ENCODE data around the gene DCLRE1A. TPM values are rescaled to one million over a fixed set of nuclear protein-coding genes. Genes with fewer than 3 reads are reported as not detected.

Gene DCLRE1A
- polyA plus RNA-seq, 2 donors = 2.5 to 2.7 TPM

GRCh38 chr10:113882240-113882639 lies 28.4 kb upstream of the DCLRE1A start:
- no peaks in the 10 kb centered on the region for H3K9me3 ChIP-seq (ENCODE audit: control insufficient read depth in 2 of 2, insufficient read depth in 1 of 2, low read depth in 1 of 2, low read length in 1 of 2)
- H3K36me3 ChIP-seq (ENCODE audit: control insufficient read depth in 2 of 2, insufficient read depth in 2 of 2, low read length in 1 of 2) = no peaks in the 10 kb centered on the region
- no peak overlapping the region for H3K27ac ChIP-seq (ENCODE audit: low read depth in 2 of 2, low read length in 1 of 2)
- no peak overlapping the region for H3K4me3 ChIP-seq (ENCODE audit: low read depth in 1 of 2, low read length in 2 of 2)
- WGBS, 2 donors = 84 to 89% methylated on average over 2 of the region's 2 CpGs
- H3K27me3 ChIP-seq (ENCODE audit: control insufficient read depth in 1 of 2, insufficient read depth in 2 of 2, low read length in 2 of 2) = no peaks in the 10 kb centered on the region
- no peaks in the 10 kb centered on the region for H3K4me1 ChIP-seq (ENCODE audit: control insufficient read depth in 2 of 2, insufficient read depth in 2 of 2, low read length in 1 of 2)

- WGBS, 2 donors = 63 to 81% methylated on average over 1 of the region's 1 CpG
- H3K4me1 ChIP-seq (ENCODE audit: control insufficient read depth in 2 of 2, insufficient read depth in 2 of 2, low read length in 1 of 2) = no peaks in the 10 kb centered on the region
- H3K27me3 ChIP-seq (ENCODE audit: control insufficient read depth in 1 of 2, insufficient read depth in 2 of 2, low read length in 2 of 2) = no peaks in the 10 kb centered on the region
- H3K27ac ChIP-seq (ENCODE audit: low read depth in 2 of 2, low read length in 1 of 2) = no peak overlapping the region
- peaks cover 0 to 3% of the 10 kb centered on the region in 2 donors for H3K36me3 ChIP-seq (ENCODE audit: control insufficient read depth in 2 of 2, insufficient read depth in 2 of 2, low read length in 1 of 2)
- H3K4me3 ChIP-seq (ENCODE audit: low read depth in 1 of 2, low read length in 2 of 2) = no peak overlapping the region
- H3K9me3 ChIP-seq (ENCODE audit: control insufficient read depth in 2 of 2, insufficient read depth in 1 of 2, low read depth in 1 of 2, low read length in 1 of 2) = no peaks in the 10 kb centered on the region
Measured at GRCh38 chr10:113880236-113880635, 26.4 kb upstream of the DCLRE1A start.

- H3K4me3 ChIP-seq (ENCODE audit: low read depth in 1 of 2, low read length in 2 of 2) = no peak overlapping the region
- H3K4me1 ChIP-seq (ENCODE audit: control insufficient read depth in 2 of 2, insufficient read depth in 2 of 2, low read length in 1 of 2) = no peaks in the 10 kb centered on the region
- WGBS, 2 donors = 85 to 87% methylated on average over 2 of the region's 2 CpGs
- H3K36me3 ChIP-seq (ENCODE audit: control insufficient read depth in 2 of 2, insufficient read depth in 2 of 2, low read length in 1 of 2) = peaks cover 0 to 4% of the 10 kb centered on the region in 2 donors
- no peaks in the 10 kb centered on the region for H3K9me3 ChIP-seq (ENCODE audit: control insufficient read depth in 2 of 2, insufficient read depth in 1 of 2, low read depth in 1 of 2, low read length in 1 of 2)
- H3K27me3 ChIP-seq (ENCODE audit: control insufficient read depth in 1 of 2, insufficient read depth in 2 of 2, low read length in 2 of 2) = no peaks in the 10 kb centered on the region
- no peak overlapping the region for H3K27ac ChIP-seq (ENCODE audit: low read depth in 2 of 2, low read length in 1 of 2)
Measured at GRCh38 chr10:113879691-113880090, 25.8 kb upstream of the DCLRE1A start.

GRCh38 chr10:113876461-113876860 lies 22.6 kb upstream of the DCLRE1A start:
- WGBS, 2 donors = 75 to 81% methylated on average over 3 of the region's 3 CpGs
- Histone ChIP-seq H3K9me3 (ENCODE audit: control insufficient read depth in 2 of 2, insufficient read depth in 1 of 2, low read depth in 1 of 2, low read length in 1 of 2) (no peaks in the 10 kb centered on the region), H3K27ac (ENCODE audit: low read depth in 2 of 2, low read length in 1 of 2) (no peak overlapping the region), H3K36me3 (ENCODE audit: control insufficient read depth in 2 of 2, insufficient read depth in 2 of 2, low read length in 1 of 2) (peaks cover 0 to 4% of the 10 kb centered on the region in 2 donors), H3K27me3 (ENCODE audit: control insufficient read depth in 1 of 2, insufficient read depth in 2 of 2, low read length in 2 of 2) (no peaks in the 10 kb centered on the region), H3K4me3 (ENCODE audit: low read depth in 1 of 2, low read length in 2 of 2) (no peak overlapping the region), H3K4me1 (ENCODE audit: control insufficient read depth in 2 of 2, insufficient read depth in 2 of 2, low read length in 1 of 2) (no peaks in the 10 kb centered on the region)

GRCh38 chr10:113875212-113875611 lies 21.3 kb upstream of the DCLRE1A start:
- H3K4me3 ChIP-seq (ENCODE audit: low read depth in 1 of 2, low read length in 2 of 2) = no peak overlapping the region
- no peaks in the 10 kb centered on the region for H3K27me3 ChIP-seq (ENCODE audit: control insufficient read depth in 1 of 2, insufficient read depth in 2 of 2, low read length in 2 of 2)
- 94 to 100% methylated on average over 1 of the region's 1 CpG for WGBS, 2 donors
- H3K36me3 ChIP-seq (ENCODE audit: control insufficient read depth in 2 of 2, insufficient read depth in 2 of 2, low read length in 1 of 2) = peaks cover 0 to 4% of the 10 kb centered on the region in 2 donors
- no peaks in the 10 kb centered on the region for H3K4me1 ChIP-seq (ENCODE audit: control insufficient read depth in 2 of 2, insufficient read depth in 2 of 2, low read length in 1 of 2)
- H3K9me3 ChIP-seq (ENCODE audit: control insufficient read depth in 2 of 2, insufficient read depth in 1 of 2, low read depth in 1 of 2, low read length in 1 of 2) = no peaks in the 10 kb centered on the region
- H3K27ac ChIP-seq (ENCODE audit: low read depth in 2 of 2, low read length in 1 of 2) = no peak overlapping the region

- peaks cover 0 to 4% of the 10 kb centered on the region in 2 donors for H3K36me3 ChIP-seq (ENCODE audit: control insufficient read depth in 2 of 2, insufficient read depth in 2 of 2, low read length in 1 of 2)
- WGBS, 2 donors = 95 to 98% methylated on average over 3 of the region's 3 CpGs
- no peaks in the 10 kb centered on the region for H3K4me1 ChIP-seq (ENCODE audit: control insufficient read depth in 2 of 2, insufficient read depth in 2 of 2, low read length in 1 of 2)
Measured at GRCh38 chr10:113872139-113873030, 18.5 kb upstream of the DCLRE1A start.

GRCh38 chr10:113869789-113870188 lies 15.9 kb upstream of the DCLRE1A start:
- H3K27ac ChIP-seq (ENCODE audit: low read depth in 2 of 2, low read length in 1 of 2) = no peak overlapping the region
- H3K9me3 ChIP-seq (ENCODE audit: control insufficient read depth in 2 of 2, insufficient read depth in 1 of 2, low read depth in 1 of 2, low read length in 1 of 2) = no peaks in the 10 kb centered on the region
- no peaks in the 10 kb centered on the region for H3K36me3 ChIP-seq (ENCODE audit: control insufficient read depth in 2 of 2, insufficient read depth in 2 of 2, low read length in 1 of 2)
- 86 to 90% methylated on average over 2 of the region's 2 CpGs for WGBS, 2 donors
- no peaks in the 10 kb centered on the region for H3K4me1 ChIP-seq (ENCODE audit: control insufficient read depth in 2 of 2, insufficient read depth in 2 of 2, low read length in 1 of 2)
- H3K27me3 ChIP-seq (ENCODE audit: control insufficient read depth in 1 of 2, insufficient read depth in 2 of 2, low read length in 2 of 2) = no peaks in the 10 kb centered on the region
- no peak overlapping the region for H3K4me3 ChIP-seq (ENCODE audit: low read depth in 1 of 2, low read length in 2 of 2)

More at GRCh38 chr10:113872139-113873030, 18.5 kb upstream of the DCLRE1A start:
- no peak overlapping the region for H3K27ac ChIP-seq (ENCODE audit: low read depth in 2 of 2, low read length in 1 of 2)
- H3K4me3 ChIP-seq (ENCODE audit: low read depth in 1 of 2, low read length in 2 of 2) = no peak overlapping the region
- no peaks in the 10 kb centered on the region for H3K27me3 ChIP-seq (ENCODE audit: control insufficient read depth in 1 of 2, insufficient read depth in 2 of 2, low read length in 2 of 2)
- H3K9me3 ChIP-seq (ENCODE audit: control insufficient read depth in 2 of 2, insufficient read depth in 1 of 2, low read depth in 1 of 2, low read length in 1 of 2) = no peaks in the 10 kb centered on the region

GRCh38 chr10:113867904-113868303 lies 14.0 kb upstream of the DCLRE1A start:
- no peaks in the 10 kb centered on the region for H3K4me1 ChIP-seq (ENCODE audit: control insufficient read depth in 2 of 2, insufficient read depth in 2 of 2, low read length in 1 of 2)
- 89 to 97% methylated on average over 4 of the region's 4 CpGs for WGBS, 2 donors
- no peak overlapping the region for H3K27ac ChIP-seq (ENCODE audit: low read depth in 2 of 2, low read length in 1 of 2)

GRCh38 chr10:113866551-113867394 lies 12.9 kb upstream of the DCLRE1A start:
- no peaks in the 10 kb centered on the region for H3K9me3 ChIP-seq (ENCODE audit: control insufficient read depth in 2 of 2, insufficient read depth in 1 of 2, low read depth in 1 of 2, low read length in 1 of 2)
- H3K27ac ChIP-seq (ENCODE audit: low read depth in 2 of 2, low read length in 1 of 2) = no peak overlapping the region
- H3K36me3 ChIP-seq (ENCODE audit: control insufficient read depth in 2 of 2, insufficient read depth in 2 of 2, low read length in 1 of 2) = no peaks in the 10 kb centered on the region
- 93 to 94% methylated on average over 5 of the region's 5 CpGs for WGBS, 2 donors
- no peaks in the 10 kb centered on the region for H3K4me1 ChIP-seq (ENCODE audit: control insufficient read depth in 2 of 2, insufficient read depth in 2 of 2, low read length in 1 of 2)
- H3K27me3 ChIP-seq (ENCODE audit: control insufficient read depth in 1 of 2, insufficient read depth in 2 of 2, low read length in 2 of 2) = no peaks in the 10 kb centered on the region
- H3K4me3 ChIP-seq (ENCODE audit: low read depth in 1 of 2, low read length in 2 of 2) = no peak overlapping the region

More at GRCh38 chr10:113867904-113868303, 14.0 kb upstream of the DCLRE1A start:
- Histone ChIP-seq H3K4me3 (ENCODE audit: low read depth in 1 of 2, low read length in 2 of 2) (no peak overlapping the region), H3K9me3 (ENCODE audit: control insufficient read depth in 2 of 2, insufficient read depth in 1 of 2, low read depth in 1 of 2, low read length in 1 of 2) (no peaks in the 10 kb centered on the region), H3K27me3 (ENCODE audit: control insufficient read depth in 1 of 2, insufficient read depth in 2 of 2, low read length in 2 of 2) (no peaks in the 10 kb centered on the region), H3K36me3 (ENCODE audit: control insufficient read depth in 2 of 2, insufficient read depth in 2 of 2, low read length in 1 of 2) (no peaks in the 10 kb centered on the region)

All from esophagus (tissue), 2 donors.